Hepatocyte (in vitro differentiated cells): ENCODE measurements around the gene UBTD2.

Experiments
- CTCF ChIP-seq: fragments of 200-600 bp; sonication (generic); IDR thresholded peaks from 2 replicates; pipeline ENCODE4 v1.5.1; 2016; ENCODE audit warnings: antibody characterized with exemption, mild to moderate bottlenecking; ENCODE audit not compliant: poor library complexity
- EZH2 ChIP-seq: fragments of 200-600 bp; sonication (generic); IDR thresholded peaks from 2 replicates; pipeline ENCODE4 v1.6.1; 2016; ENCODE audit warnings: antibody characterized with exemption, mild to moderate bottlenecking, borderline replicate concordance

GRCh38 chr5:172288465-172288864 lies 4.9 kb upstream of the UBTD2 start:
- TF ChIP-seq EZH2 (no peak), CTCF (no peak)
